Stimulated activated CD4-positive, alpha-beta T cell treated with anti-CD3 and anti-CD28 coated beads, TNF-alpha, amount 100 ng/mL, for 24 hours (primary cell): ENCODE data around the gene FZD10.

Experiments used
- DNase-seq, 3 experiments: peaks; one replicate each; pipeline ENCODE4 v3.0.0-alpha.2; 2020; ENCODE audit warnings: low read depth in 3 of 3

Gene FZD10

DNA sequence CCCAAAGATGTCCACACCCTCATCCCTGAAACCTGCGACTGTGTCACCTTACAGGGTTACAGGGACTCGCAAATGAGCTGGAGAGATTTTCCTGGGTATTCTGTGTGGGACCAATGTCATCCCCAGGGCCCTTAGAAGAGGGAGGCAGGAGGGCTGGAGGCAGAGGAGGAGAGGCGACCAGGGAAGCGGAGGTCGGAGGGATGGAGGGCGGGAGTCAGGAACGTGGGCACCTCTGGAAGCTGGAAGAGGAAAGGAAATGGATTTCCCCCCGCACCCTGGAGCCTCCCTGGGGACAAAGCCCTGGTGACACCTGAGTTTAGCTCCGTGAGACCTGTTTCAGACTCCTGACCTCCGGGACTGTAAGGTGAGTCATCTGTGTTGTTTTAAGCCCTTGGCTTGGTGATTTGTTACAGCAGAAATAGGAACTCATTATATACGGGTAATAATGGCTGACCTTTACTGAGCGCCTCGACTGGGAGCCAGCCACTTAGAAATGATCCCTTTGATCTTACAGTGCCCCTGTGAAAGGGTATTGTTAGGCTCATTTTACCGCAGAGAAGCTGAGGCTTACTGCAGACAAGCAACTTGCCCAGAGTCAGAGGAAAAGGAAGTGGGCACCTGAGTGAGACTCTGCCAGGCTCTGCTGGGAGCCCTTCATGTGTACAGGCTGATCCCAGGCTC is 29.3 kb upstream of the FZD10 start:
- DNase-seq = no peak

DNA sequence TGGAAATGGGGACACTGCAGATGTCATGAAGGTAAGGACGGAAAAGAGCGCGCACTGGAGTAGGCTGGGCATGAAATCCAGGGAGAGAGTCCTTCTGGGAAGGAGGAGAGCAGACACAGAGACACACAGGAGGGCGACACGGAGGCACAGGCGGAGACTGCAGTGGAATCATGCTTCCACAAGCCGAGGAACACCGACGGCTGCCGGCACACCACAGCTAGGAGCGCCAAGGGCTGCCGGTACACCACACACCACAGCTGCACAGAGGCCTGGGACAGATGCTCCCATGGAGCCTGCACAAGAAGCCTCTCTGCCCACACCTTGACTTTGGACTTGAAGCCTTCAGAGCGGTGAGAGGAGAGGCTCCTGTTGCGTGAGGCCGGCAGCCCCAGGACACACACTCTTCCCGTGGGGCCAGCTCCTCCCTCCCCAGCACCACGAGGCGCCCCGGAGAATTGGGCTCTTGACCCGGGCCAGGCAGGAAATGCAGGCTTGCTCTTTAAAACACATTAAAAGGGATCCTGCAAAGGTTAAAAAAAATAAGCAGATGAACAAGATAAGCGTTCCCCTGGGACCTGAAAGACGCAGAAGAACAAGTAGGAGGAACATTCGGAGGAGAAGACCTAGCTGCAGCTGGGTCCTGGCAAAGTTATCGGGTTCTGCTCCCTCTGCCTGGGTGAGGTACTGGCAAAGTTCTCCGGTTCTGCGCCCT is 28.3 kb upstream of the FZD10 start:
- DNase-seq = no peak

DNA sequence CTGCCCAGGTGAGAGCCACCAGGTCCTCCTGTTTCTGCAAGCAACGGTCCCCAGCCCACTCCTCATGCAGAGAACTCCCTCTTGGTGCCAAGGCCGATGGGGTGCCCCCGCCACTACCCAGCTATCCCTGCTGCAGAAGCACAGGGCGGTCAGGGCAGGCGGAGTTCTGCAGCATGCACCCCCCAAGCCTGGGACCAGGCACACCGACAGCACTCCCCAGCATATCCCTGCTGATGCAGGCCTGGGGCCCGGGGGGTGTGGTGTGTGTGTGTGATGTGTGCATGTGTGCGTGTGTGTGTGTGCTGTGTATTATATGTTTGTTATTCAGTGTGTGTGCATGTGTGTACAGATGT is 27.7 kb upstream of the FZD10 start:
- no peak for DNase-seq

DNA sequence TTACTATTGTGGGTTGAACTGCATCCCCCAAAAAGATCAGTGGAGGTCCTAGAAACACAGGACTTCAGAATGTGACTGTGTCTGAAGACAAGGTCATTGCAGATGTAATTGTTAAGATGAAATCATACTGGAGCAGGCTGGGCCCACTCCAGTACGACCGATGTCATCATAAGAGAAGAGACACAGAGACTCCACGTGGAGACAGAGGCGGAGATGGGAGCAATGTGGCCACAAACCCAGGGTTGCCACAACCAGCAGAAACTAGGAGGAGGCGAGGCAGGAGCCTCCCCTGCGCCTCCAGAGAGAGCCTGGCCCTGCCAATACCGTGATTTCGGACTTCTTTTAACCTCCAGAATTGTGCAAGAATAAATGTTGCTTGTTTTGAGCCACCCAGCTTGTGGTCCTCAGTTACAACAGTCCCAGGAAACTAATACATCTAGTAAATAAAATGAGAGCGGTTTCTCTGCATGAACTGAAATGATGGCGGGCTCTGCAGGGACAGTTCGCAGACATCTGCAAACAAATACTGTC is 25.7 kb upstream of the FZD10 start:
- DNase-seq = no peak

DNA sequence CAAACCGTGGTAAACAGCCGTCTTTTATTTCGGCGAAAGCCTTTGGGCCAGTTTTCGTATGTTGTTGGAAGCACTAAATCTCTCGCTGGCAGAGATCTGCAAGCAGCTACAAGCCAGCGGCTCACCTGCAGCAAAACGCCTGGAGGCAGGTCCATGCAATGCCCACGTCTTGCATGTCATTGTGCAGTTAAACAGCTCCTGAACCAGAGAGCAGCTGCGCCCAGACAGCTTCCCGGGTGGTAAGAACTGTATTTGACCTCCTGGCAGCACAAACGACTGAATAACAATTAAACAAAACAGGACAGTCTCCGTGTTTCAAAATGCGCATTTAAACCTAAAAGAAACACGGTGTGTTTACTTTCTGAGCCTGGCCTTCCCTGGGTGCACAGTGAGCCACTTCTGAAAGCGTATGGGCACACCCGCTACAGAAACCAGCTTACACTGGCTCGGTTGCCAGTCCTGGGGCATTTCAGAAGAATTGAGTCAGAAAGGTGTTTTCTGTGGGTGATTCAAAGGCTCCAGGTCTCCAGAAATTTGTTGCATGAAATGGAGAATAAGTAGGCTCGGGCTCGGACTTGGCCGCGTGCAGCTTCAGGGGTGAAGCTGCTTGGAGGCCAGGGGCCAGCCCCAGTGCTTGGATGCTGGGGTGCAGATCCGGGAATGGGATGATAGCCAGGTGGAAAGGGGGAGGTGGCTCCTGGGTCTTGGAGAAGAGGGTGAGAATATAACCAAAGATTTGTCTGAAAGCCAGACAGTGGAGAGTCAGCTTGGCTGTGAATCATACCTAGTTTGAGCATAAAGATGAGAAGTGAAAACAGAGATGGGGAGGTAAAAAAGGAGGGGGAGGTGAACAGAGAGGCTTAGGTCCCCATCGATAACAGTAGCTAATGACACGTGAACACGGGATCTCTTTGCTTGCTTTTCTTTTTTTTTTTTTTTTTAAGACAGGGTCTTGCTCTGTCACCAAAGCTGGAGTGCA is 24.9 kb upstream of the FZD10 start:
- no peak for DNase-seq

DNA sequence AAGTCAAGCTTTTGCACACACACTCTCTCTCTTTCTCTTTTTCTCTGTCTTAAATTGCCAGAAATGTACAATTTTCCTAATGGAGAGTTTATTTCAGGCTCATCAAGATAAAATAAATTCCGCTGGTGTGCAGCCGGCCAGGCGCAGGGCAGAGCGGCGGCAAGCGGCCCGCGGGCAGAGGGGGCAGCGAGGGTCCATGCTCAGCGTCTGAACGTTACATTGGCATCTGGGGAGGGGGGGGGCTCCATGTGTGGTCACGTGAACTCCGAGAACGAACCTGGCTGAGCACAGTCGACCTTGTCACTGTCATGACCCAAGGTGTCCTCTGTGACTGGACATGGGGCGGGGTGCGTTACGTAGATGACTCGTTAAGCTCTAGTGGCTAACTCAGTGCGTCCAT is 23.8 kb upstream of the FZD10 start:
- DNase-seq = no peak

DNA sequence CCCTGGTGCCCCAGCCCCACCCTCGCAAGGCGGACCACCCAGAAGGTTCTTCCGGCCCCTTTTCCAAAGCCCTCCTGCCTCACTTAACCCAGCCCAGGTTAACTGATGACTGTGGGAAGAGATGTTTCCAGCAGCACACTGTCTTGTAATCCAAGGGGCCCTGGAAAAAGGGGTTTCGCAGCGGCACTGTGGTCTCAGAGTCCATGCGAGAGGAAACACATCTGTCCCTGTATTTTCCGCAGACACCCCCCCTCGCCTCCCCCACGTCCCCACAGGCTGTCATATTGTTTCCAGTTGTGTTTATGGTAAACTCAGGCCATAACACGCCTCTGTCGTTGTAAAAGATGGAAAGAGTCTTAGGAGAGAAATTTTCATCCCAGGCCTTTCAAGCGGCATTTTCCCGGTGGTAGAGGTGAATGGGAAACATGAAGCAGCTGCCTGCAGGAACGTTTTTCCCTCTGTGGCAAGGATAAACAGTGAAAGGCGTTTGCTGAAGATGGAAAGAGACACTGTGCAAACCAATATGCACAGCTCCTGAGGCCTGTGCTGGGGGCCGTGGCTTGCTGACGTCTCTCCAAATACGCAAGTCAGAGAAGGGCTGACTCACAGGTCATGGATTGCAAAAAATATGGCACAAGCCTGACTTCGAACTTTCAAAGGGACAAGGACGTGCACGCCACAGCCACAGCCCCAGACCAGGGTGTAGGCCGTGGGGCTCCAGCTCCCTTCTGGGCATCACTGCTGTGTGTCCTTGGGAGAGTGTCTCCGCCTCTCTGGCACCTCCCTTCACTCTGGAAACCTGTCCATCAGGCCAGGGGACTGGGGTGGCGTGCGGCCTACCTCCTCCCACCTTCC is 22.5 kb upstream of the FZD10 start:
- DNase-seq = no peak

DNA sequence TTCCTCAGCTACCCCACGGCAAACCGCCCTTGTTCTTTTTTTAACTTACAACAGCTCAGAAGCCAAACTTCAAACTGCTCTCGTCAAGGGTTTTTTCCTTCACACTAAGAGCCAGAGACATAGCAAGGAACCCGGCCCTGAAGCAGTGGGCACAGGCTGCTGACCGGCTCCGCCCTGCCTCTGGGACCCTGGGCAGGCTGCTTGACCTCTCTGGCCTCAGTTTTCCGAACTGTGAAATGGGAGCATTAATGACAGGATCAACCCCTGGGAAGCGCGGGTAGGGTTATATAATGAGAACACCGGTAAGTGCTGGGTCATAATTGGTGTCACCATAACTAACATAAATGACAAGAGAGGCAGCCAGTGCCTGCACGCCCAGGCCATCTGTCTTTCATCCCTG is 21.2 kb upstream of the FZD10 start:
- no peak for DNase-seq

DNA sequence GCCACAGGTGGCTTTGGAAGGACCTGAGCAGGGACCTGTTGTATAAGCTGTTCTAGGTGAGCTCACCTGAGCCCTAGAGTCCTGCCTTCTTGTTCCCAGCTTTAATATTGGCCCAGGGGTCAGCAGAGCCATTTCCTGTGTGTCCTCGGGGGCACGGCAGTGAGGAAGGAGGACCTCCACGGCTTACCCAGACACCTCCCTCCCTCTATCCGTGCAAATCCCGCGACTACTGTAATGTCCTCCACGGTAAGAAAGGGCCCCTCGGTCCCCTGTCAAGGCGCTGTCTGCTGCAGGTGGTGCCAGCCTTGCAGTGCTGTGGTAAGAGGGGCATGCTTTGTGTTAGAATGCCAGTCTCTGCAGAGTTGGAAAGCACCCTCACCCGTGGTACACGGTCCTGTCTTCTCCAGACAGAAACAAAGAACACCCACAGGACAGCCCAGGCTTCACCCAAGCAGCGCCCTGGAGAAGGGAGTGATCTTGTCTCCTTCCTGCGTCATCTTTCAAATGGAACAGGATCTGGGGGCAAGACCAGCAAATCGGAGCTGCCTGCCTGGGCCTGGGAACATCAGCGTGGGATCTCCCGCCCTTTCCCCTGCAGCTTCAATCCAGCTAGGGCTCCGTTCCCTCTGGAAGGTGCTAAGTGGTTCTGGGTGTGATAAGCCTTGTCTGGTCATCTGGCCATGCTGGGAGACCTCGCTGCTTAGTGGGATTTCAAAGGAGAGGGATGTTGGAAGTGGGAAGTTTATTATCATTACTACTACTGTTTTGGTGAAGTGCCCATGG is 20.2 kb upstream of the FZD10 start:
- no peak for DNase-seq

DNA sequence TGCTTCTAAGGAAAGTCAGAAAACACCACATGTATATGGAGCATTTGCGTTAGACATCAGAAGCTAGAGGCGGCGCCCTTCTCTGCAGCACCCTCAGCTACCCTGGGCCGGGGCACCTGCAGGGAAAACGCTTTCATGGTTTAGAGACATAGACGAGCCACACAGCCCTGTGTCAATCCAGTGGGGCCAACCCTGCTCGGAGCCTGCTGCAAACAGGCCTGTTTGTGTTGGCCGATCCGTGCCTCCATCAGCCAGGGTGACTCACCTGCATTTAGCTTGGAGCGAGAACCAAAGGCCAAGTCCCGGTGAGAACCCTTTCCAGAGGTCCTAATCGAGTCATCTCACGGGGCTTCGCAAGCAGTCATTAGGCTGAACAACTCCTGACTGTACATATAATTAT is 19.5 kb upstream of the FZD10 start:
- DNase-seq = no peak

DNA sequence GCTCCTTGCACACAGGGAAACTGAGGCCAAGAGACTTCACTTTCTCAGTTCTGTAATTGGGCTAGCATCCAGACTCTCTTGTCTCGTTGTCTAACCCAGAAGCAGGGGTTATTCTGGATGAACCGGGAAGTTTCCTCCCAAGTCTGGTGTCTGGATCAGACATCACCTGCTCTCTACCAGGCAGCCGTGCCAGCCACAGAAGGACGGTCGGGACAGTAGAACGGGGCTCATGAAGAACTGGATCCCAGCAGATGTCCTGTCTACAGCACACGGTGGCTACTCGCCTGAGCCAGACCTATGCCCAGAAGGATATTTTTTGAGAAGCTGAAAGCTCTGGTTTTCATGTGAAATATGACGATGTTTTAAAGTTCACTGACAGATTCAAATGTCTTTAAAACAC is 19.1 kb upstream of the FZD10 start:
- no peak for DNase-seq

DNA sequence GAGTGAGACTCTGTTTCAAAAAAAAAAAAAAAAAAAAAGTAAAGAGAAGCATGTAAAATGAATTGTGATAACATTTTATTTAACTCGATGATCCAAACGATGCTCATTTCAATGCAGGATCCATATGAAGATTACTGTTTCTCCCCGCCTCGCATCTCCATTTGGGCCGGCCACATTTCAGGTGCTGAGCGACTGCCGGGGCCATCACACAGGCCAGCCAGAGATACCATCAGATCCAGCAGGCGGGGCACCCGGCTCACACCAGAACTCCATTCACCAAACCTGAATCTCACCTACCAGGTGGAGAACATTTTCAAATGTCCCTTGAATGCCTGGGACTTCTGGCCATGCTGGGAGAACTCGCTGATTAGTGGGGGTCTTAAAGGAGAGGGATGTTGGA is 18.0 kb upstream of the FZD10 start:
- DNase-seq = no peak

DNA sequence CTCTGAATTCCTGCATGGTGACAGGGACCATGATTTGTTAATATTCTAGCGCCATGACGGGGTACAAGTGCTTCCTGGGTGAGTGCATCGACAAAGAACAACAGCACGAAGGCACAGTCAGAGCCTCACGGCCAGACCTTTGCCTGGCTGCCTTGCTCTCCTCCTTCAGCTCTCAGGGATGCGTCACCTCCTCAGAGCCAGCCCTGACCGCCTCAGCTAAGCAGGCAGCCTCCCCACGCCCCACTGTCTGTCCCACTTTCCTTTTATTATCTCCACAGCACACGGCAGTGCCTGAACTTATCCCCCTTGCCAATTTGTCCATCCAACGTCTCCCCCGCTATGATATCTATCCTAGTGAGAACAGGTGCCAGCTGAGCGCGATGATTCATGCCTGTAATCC is 16.5 kb upstream of the FZD10 start:
- DNase-seq = no peak

DNA sequence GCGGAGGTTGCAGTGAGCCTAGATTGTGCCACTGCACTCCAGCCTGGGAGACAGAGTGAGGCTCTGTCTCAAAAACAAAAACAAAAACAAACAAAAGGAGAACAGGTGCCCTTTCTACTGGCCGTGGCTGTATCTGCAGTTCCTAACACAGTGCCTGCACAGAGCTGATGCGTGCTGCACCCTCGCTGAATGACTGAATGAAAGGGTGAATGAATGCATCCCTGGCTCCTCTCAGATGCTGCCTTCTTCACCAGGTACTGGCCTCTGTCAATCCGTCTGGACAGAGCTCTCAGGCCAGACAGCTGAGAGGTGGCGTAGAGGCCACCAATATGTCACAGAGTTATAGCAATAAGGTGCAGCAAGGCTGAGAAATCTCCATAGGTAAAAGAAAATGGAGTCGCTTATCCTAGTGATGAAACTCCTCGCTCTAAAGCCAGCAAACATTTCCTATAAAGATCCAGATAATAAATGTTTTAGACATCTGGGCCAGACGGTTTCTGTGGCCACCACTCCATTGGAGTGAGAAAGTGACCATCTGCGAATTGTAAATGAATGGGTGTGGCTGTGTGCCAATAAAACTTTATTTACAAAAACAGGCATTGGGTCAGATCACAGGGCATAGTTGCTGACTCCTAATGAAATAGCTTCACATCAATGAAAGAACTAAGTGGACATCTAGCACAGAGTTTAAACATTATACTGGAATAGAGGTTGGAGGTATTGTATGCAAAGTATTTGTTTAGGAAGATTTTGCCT is 15.9 kb upstream of the FZD10 start:
- no peak for DNase-seq

DNA sequence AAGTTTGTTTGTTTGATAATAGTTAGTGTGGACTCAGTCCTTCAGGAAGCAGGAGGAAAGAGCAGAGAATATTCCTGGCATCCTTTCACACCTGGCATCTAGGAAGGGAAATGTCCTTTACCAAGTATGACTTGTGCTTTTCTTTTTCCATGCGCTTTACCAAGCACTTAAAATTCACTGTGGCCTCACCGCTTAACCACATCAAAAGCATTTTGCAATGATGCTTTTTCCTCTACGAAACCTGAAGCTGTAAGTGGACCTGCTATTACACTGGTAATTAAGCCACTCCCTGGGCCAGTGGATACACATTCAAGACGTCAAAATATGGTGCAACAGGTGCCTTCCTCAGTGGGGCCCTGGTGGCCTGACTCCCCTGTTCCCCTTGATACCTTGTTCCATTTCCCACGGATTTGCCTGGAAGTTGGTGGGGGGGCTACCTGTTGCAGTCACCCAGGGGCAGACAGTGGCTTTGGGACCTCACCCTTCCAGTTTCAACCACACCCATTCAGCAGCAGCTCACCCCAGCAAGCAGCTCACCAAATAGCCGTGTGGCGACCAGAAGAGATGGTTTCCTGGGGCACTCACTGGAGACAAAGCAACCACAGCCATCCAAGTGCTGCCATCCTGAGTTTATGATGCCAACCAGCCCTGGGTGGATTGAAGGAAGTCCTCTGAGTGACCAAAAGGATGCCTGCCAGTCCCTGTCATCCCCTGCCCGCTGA is 14.2 kb upstream of the FZD10 start:
- DNase-seq = no peak

DNA sequence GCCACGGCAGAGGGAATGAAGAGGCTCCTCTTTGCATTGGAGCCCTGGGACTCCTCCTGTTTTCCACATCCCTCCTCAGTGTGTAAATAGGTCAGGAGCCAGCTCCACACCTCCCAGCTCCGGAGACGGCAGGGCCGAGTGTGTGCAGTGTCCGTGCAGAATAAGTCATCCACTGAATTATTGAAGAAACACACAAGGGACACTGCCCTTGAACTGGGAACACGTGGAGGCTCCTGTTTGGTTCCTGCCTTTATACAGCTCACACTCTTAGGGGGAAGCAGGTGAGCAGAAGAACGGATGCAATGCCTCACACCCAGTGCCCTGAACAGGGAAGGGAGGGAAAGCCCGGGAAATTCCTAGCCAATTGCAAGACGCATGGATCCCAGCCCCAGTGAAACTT is 10.4 kb upstream of the FZD10 start:
- no peak for DNase-seq

DNA sequence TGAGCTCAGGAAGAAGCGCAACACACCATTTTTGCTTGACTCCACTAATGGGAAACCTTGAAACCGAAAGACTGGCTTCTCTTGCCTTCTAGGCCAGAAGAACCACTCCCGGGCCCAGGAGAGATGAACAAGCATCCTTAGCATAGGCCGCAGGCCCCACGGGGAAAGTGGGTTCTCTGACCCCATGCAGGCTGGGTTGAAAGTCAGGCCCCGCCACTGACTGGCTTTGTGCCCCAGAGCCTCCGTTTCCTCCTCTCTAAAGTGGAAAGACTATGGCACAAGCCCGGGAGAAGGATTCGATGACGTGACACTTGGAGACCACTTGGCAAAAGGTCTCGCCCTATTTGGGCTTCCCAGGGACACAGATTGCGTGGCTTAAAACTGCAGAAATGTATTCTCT is 9.9 kb upstream of the FZD10 start:
- DNase-seq = no peak

DNA sequence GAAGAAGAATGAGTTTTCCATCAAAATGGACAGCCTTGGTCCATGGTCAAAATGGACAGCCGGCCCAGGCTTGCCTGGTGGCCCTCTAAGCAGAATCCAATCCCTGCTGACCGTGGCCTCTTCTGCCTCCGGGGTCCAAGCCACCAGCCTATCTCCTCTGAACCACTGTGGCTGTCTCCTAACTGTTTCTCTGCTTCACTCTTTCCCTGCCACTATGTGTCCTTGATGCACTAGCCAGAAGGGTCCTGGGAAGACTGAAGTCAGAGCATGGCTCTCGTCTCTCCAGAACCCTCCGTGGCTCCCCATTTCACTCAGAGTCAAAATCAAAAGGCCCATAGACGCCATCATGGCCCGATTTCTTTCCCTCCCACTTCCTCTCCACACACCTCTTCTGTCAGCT is 8.5 kb upstream of the FZD10 start:
- no peak for DNase-seq
